ENCODE results near the gene C12orf42.

C12orf42 gene

DNA sequence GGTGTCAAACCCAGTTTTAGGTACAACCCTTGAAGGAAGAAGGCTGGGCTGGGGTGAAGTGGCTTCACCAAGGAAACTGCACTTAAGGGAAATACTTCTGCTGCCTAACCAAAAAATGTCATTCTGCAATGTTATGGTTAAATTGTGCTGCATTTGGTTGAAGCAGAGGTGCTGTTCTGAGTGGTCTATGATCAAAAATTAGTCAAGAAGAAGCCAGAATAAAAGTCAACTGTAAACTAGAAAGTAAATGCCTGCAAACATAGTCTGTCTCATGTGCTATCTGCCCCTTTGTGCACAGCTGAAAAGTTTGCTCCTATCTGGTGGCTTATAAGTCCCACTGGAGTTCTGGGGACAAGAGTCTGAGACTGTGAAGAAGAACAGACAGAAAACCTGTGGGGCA, 158.8 kb downstream of the C12orf42 start:
- no peak for DNase-seq (ENCODE audit: low read depth, low spot score)

DNA sequence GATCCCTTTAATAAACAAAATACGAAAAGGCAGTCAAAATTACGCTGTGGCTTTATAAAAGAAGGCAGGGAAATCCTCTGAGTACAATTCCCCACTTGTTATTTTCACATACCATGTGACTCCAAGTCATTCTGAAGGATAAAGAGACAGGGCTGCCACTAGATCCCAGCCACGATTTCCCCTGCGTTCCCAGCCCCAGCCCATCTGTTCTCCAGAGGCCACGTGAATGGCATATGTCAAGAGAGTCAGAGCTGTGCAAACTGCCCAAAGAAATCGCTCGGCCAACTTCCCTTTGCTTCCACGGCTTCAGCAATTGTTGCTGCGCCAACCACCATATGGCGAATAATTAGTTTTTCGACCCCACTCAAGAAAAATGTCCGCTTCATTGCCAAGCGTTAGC, 161.3 kb downstream of the C12orf42 start:
- no peak for DNase-seq (ENCODE audit: low read depth, low spot score)

DNA sequence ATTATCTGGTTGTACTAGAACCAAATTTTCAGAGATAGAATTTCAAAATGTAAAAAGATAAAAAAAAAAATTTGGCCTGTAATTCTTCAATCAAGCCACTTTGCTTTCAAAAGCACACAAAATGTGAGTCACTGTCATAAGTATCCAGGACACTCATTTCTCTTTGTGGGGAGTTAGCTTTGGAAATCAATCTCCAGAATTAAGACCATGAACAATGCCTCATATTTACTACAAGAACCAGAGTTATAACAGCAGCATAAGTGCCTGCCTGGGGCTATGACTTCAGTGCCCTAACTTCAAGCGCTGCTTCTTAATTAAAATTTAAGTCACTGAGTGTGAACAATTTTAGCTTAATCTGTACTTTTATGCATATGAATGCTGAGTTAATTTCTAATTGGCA, 162.1 kb downstream of the C12orf42 start:
- DNase-seq (ENCODE audit: low read depth, low spot score): no peak

DNA sequence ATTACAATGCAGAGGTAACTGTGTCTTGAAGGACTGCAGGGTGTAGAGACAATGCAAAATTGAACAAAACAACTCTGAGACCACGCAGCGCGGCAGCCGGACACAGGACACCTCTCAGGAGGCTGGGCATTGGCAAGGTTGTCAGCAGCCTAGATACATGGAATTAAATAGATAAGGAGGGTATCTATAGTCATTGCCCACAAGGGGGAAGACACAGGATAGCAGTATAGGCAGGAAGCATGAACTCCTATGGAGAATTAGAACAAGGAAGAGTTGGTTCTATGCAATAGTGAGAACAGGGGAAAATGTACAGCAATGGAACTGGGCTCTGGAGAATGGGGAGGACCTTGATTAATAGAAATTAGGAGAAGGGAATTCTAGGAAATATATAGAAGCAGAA, 164.1 kb downstream of the C12orf42 start:
- DNase-seq (ENCODE audit: low read depth, low spot score): no peak

DNA sequence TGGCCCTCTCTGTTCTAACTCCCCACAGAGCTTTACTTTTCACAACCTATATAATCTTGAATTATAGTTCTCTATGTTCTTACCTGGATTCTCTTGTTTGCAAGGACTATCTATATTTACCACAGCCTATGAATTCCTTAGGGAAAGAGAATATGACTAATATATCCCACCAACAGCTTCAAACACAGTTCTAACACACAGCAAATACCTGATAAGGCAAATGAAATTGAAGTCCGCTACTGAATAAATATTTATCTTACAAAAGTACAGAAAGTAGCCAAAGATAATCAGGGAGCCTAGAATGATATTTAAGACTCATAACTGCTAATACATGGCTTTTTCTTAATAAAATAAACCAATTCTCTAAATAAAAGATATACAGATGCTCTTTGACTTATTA, 165.1 kb downstream of the C12orf42 start:
- DNase-seq (ENCODE audit: low read depth, low spot score): no peak

DNA sequence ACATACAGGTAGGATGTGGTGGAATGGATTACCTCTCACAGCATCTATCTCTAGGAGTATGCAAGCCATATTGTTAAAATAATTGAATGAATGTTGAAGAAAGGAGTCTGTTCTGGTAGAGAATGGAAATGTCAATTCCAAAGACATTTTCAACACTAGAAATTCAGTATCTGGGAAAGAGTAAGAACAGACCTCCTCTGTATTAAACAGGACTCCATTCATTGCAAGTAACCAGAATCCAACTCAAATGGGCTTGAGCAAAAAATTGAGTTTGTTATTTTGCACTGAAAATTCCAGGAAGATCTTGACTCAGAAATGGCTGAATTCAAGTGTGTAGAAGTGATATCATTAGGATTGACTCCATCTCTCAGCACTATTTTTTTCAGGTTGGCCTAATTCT, 168.1 kb downstream of the C12orf42 start:
- DNase-seq (ENCODE audit: low read depth, low spot score): no peak

DNA sequence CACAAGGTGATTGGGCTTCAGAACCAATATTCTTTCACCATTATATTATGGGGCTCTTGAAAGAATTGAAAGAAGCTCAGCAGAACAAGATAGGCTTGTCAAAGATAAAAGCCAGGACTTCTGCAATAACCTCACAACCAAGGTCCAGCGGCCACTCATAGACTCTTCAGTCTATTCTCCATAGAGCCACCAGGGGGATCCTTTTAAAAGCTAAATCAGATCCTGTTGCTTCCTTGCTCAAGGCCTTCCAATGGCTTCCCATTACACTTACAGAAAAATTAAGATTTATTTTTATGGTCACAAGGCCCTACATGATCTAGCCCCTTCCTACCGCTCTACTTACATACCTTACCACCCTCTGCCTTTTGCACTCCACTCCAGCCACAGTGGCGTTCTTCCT, 169.6 kb downstream of the C12orf42 start:
- DNase-seq (ENCODE audit: low read depth, low spot score): no peak

DNA sequence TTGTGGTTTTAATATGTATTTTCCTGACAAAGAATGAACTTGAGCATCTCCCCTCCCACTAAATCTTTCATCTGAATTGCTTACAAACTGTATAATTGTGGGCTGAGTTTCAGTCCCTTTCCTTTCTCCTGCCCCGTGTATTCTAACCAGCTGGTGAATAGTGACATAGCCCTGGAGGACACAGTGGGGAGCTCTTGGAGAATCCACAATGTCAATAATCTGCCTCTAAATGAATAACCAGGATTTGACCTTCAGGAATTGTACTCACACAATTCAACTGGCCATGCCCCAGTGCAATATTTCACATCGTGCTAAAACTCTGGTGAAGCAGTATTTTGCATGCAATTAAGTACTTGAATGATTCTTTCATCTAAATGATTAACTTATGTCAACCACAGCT, 177.2 kb downstream of the C12orf42 start:
- DNase-seq (ENCODE audit: low read depth, low spot score): no peak

DNA sequence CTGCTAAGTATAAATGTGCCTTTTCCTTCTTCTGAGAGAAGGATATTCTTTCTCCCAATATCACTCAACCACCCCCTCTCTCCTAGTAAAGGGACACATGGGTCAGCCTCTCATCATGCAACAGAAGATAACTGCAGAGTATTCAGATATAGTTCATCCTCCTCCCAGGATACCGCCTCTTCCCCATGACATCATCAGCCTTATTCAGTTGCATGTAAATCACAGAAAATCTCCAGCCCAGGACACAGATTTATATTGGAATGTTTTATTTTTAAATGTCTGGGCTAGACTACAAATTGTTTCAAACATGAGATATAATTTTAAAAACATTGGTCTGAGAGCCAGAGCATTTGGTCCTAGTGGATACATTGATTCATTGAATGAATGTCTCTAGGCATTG, 178.5 kb downstream of the C12orf42 start:
- no peak for DNase-seq (ENCODE audit: low read depth, low spot score)

DNA sequence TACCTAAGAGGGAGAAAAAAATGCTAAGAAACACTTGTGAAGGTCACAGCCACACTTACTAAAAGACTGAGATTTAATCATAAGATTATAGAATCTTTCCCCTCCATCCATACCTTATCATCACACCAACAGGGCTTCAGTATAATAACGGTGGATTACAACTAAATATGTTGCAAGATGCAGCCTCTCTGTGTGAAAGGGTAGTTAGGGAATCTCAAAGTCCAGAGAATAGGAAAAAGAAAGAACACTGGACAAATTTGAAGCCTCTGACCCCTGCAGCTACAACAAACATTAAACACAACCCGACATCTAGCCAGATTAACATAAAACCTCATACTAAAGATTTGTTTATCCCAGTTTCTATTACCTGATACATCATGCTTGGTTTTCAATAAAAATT, 181.0 kb downstream of the C12orf42 start:
- no peak for DNase-seq (ENCODE audit: low read depth, low spot score)

DNA sequence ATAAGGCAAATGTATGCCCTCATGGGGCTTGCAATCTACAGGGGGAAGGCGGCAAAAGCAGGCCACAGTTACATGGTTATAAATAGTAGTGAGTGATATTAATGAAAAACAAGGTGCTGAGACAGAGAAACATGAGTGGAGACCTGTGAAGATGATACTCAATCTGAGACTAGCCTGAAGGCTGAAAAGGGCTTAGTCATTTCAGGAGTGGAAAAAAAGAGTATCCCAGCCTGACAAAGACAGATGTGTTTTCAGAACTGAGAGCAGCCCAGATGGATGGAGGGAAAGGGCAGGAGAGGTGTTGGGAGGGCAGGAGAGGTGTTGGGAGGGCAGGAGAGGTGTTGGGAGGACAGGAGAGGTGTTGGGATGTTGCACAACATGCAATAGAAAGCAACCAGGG, 181.9 kb downstream of the C12orf42 start:
- DNase-seq (ENCODE audit: low read depth, low spot score): no peak

DNA sequence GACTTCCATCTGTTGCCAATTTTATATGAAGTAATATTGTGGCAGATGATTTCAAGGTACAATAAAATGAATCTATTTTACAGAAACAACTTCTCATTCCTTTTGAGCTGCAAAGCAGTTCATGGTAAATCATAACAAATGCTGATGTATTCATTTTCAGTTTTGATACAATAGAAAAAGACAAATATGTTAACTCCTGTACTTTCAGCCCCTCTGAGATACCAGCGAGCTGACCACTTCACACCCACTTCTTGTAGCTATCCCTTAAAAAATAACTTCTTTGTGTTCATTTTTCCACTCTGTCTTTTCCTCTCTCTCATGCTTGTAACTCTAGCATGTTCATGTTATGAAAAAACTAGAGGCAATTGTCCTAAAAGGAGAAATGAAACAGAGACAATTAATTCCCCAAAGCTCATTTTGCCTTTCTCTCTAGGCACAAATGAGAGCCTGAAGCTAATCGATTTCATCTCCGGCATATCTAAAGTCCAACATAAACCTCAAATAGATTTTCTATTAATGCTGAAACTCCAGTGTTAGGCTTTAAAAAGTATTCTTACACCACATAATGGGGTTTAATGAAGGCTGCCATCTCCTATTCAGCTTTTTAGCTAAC, 182.9 kb downstream of the C12orf42 start:
- DNase-seq (ENCODE audit: low read depth, low spot score): no peak

DNA sequence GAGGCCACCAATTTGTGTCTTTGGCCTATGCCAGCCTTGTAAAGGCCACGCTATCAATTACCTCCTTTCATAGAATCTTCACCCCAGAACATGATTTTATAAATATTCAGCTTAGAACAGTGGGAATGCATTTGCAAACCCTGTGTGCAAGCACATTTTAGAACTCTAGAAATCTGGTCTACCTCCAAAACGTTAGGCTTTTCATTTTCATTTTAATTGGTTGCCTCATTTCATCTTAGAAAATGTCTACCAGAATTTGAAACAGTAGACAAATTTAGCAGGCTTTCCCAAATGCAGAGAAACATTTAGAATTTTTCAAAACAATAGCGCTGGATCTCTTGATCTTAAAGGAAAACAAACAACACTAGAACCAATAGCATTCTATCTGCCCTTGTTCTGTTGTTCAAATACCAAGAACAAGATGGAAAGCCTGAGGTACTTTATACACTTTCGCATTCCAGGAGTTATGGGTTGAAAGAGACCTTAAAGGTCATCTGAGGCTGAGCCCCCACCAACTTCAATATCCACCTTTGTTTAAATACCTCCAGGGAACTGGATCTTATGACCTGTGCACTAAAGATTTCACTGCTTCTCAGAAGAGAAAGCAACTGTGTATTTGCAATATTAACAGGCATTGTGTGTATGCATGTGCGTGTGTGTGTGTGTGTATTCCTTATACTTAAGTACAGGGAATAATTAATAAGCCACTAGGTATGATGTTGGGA, 185.1 kb downstream of the C12orf42 start:
- no peak for DNase-seq (ENCODE audit: low read depth, low spot score)

DNA sequence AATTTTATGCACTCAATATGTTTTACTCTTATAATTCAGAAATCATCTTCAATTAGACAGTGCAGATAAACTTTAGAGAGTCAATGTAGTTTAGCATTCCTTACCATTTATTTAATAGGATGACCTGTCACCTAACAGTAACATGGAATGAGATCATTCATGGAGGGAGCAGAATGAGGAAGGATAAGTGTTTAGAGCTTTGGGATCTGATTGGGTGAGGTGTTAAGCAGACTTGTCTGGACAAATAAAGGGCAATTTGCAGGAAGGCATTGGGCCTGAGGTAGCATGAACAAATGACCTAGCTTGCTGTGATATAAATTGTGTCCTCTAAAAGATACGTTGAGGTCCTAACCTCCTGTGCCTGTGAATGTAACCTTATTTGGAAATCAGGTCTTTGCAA, 187.4 kb downstream of the C12orf42 start:
- DNase-seq (ENCODE audit: low read depth, low spot score): no peak

DNA sequence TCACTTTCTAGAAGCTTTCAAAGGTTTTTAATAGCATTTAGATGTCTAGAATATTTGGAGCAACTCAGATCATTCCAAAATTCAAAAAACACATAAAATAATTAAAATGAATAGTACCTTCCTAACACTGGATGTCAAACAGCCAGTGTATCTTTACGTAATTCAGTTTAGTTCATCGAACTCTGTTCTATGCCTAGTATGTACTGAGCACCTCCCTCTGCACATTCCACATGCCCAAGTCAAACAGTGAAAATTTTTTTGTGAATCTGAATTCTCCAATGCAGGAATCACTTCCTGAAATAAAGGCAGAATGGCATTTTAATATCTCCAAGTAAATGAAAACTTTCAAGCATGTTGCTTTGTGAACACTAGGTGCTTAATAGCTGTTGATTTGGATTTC, 192.3 kb downstream of the C12orf42 start:
- no peak for DNase-seq (ENCODE audit: low read depth, low spot score)

DNA sequence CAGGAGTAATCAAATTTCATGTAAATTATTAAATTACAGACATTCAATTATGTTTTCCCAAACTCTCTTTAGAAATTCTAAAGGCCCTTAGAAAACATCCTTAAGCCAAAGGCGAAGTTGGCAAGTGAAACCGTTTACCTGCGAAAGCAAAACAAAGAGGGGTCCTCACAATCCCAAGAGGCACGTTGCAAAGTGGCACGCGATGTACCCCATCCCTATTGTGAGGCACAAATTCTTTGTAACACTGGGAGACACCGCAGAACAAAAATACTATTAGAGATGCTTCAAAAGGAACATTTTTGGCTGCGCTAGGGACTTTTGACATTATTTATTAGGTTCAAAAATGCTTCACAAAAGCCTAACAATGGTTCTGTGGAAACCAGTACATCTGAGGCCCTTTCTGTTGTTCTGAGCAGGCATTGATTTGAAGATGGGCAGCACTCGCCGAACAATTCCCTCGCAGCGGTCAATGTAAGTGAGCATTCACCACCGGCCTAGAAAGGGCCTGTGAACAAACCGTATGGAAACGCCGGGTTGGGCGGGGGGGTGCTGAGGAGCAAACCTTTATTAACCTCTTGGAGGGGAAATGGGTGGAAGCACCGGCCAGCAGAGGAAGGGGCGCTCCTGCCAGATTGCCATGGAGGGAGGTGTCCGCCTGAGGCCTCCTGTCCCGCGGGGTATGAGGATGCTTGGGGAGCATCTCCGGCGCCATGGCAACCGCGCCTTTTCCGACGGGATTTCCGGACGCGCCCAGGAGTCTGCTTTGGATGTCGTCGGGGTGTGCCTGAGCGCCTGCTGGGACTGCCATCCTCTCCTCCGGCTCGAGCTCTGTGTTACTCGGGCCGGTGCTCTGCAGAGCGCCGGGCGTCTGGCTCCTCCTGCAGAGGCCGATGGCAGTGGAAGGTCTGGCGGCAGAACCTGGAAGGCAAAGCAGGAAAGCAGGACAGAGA, 193.9 kb downstream of the C12orf42 start:
- no peak for DNase-seq (ENCODE audit: low read depth, low spot score)

DNA sequence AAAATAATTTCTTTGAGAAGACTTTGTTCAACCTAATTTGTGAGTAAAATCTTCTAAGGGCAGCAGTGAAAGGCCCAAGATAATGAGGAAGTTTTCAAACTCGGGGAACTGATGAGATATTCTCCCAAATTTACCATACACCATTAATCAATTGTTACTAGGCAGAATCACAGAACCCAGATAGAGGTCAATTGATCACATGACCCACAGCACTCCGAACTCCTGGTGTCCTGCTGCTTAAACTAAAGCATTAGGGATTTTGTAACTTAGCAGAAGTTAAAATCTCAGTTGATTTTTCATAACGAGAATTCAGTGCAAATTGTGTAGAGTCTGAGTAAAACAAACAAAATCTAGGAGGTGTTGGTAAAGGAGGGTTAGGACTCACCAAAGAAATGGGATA, 207.8 kb downstream of the C12orf42 start:
- DNase-seq (ENCODE audit: low read depth, low spot score): no peak

DNA sequence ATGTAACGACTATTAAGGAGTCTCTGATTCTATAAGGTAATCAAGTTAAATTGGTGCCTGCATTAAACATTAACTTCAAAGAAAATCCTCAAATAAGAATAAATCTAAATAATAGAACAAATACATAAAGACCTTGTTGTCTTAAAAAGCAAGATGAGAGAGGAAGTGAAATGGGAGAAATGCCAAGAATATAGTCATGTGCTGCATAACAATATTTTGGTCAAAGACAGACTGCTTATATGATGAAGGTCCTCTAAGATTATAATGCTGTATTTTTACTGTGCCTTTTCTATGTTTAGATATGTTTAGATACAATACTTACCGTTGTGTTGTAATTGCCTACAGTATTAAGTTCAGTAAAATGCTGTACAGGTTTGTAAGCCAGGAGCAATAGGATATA, 213.6 kb downstream of the C12orf42 start:
- no peak for DNase-seq (ENCODE audit: low read depth, low spot score)

DNA sequence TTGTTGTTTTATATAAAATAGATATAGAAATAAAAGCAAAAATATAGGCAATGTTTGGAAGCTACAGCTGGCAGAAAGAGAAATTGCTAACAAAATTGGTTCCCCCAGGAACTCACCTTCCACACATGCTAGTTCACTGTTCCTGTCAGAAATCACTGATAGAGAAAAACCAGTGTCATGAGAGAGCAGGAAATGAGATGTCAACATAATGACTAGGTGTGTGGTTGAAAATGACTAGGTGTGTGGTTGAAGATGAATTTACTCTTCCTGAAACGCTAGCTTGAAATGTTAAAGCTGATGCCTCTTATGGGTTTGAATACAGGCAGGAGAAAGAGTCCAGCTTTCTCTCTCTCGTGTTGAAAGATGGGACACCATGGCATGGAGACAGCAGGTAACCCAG, 216.3 kb downstream of the C12orf42 start:
- DNase-seq (ENCODE audit: low read depth, low spot score): no peak

DNA sequence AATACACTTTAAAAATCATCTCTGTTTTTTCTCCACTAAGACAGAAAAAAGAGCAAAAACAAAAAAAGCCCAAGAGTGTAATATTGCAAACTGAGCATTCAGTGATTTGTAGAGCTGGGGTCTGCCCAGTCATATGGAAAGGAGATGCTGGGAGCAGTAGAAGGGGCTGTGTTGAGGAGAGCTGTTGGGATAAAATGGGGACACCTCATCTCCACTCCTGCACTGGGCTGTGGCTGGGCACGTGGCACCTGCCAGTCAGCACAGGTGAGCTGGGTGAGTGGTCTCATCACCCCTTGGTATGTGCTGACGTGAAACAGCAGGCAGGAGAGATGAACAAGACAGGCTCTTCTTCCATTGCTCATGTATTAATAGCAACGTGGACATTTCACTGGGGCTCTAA, 217.4 kb downstream of the C12orf42 start:
- DNase-seq (ENCODE audit: low read depth, low spot score): no peak

DNA sequence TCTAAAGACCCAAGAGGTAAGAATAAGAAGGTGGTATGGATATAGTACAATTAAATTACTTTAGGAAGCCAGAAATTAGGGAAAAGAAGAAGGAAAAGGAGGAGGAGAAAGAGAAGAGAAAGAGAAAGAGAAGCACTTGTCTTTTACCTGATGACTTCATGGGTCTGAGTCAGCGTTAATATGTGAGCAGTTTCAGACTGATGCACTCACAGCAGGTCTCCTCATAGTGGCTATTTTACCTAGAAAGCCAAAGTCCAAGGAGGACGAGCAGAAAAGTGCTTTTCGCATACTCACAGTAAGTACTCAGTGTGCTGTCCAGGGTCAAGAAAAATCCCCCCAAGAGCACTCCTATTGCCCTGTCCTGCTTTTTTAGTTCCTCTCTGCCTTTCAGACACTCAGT, 222.1 kb downstream of the C12orf42 start:
- DNase-seq (ENCODE audit: low read depth, low spot score): no peak

DNA sequence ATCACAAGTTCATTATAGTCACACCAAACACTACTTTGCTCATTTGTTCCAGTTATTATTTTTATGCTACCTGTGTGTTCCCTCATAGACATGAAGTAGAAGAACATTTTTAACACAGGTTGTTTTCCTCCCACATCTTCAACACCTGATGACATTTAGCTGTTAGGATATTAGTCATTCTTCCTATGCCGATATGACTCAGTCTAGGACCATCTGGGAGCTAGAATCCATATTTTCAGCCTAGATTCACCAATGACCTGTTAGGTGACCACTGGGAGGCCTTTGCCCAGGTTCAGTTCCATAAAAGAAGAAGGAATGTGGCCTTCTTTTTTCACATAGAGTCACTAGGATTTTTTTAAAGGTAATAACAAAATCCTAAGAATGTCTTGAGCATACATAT, 222.8 kb downstream of the C12orf42 start:
- DNase-seq (ENCODE audit: low read depth, low spot score): no peak

DNA sequence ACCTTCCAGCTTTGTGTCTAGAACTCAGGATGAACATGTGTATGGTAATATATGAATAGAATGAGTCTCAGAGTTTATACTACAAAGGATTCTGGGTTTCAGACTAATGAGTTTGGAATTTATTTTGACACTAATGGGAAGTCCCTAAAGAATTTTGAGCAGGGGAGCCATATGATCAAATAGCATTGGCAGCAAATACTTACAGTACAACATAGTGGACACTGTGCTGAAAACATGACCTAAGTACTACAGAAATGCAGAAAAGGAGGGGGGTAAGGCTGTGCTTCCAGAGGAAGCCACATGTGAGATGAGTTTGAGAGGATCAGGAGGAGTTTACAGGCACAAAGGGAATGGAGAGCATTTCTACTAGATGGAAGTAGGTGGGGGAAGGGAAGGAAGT, 225.8 kb downstream of the C12orf42 start:
- no peak for DNase-seq (ENCODE audit: low read depth, low spot score)
